Suprapubic skin (tissue), 4 donors: ENCODE data around the gene PTPN11.

Source experiments
- EP300 ChIP-seq: sonication (generic); formaldehyde crosslinking; IDR thresholded peaks from one replicate; pipeline ENCODE4 v1.6.1; 2017; ENCODE audit warnings: antibody characterized with exemption
- POLR2A ChIP-seq, 2 donors: fragments of 450-650 bp; IDR thresholded peaks; one replicate each; pipeline ENCODE4 v1.6.1; 2017; ENCODE audit warnings: antibody characterized with exemption in 2 of 2, mild to moderate bottlenecking in 2 of 2, moderate library complexity in 2 of 2
- POLR2AphosphoS5 ChIP-seq, 3 donors: sonication (generic); formaldehyde crosslinking; IDR thresholded peaks; one replicate each; pipeline ENCODE4 v1.6.1; 2017; ENCODE audit warnings: antibody characterized with exemption in 3 of 3
- TF ChIP-seq, protein P1 (sequence below), 2 donors: fragments of 200-600 bp in 1 of 2; fragments of 450-650 bp in 1 of 2; sonication (generic) in 1 of 2; IDR thresholded peaks; one replicate each; pipeline ENCODE4 v1.5.1; 2016 to 2019; ENCODE audit warnings: antibody characterized with exemption in 2 of 2, mild to moderate bottlenecking in 1 of 2, moderate library complexity in 1 of 2

DNA sequence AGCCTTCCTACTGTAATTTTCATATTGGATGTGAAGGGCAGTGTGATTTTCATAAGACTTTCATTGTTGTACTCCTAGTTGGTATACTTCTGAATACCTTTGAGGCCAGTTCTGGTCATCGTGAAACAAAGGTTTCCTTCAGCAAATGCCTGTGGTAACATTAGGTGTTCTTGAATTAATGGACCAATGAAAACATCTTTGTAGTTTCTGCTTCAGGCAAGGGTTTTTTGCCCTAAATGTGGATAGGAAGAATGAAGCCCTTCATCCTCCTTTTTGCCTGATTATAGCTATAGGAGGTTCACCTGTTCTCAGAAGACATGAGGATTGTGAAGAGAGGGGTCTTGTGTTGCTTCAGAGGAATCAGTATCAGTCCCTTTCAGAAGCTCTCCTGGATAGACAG, 60.7 kb downstream of the PTPN11 start:
- TF ChIP-seq, protein P1, sequence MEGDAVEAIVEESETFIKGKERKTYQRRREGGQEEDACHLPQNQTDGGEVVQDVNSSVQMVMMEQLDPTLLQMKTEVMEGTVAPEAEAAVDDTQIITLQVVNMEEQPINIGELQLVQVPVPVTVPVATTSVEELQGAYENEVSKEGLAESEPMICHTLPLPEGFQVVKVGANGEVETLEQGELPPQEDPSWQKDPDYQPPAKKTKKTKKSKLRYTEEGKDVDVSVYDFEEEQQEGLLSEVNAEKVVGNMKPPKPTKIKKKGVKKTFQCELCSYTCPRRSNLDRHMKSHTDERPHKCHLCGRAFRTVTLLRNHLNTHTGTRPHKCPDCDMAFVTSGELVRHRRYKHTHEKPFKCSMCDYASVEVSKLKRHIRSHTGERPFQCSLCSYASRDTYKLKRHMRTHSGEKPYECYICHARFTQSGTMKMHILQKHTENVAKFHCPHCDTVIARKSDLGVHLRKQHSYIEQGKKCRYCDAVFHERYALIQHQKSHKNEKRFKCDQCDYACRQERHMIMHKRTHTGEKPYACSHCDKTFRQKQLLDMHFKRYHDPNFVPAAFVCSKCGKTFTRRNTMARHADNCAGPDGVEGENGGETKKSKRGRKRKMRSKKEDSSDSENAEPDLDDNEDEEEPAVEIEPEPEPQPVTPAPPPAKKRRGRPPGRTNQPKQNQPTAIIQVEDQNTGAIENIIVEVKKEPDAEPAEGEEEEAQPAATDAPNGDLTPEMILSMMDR (IDR thresholded peaks at IDR 0.05) = no peak
- TF ChIP-seq EP300 = no peak
- TF ChIP-seq POLR2A (IDR thresholded peaks at IDR 0.05) = no peak
- TF ChIP-seq POLR2AphosphoS5 (IDR thresholded peaks at IDR 0.05) = no peak
